HepG2 (cell line): Measurements from ENCODE around the gene RCE1. TPM values are rescaled to one million over a fixed set of nuclear protein-coding genes. Genes with fewer than 3 reads are reported as not detected.

ENCODE experiments used
- ATAC-seq: fragments of 200-7000 bp; cut with Tn5 transposase; 3 replicates; pipeline ENCODE4 v1.9.1; 2020; ENCODE audit warnings: mild to moderate bottlenecking, moderate library complexity
- BruUV-seq: library from RNA; stranded (reverse); fragments of 400-500 nt; replicated peaks from 2 replicates; lab custom pipeline; 2021; lab: Mats Ljungman, UMichigan
- CTCF ChIA-PET: fragments of 300-600 bp; formaldehyde crosslinking; extraction: SDS; loops from one replicate; lab custom pipeline; 2021; ENCODE audit warnings: low total read pairs, inconsistent platforms, low intra/inter-chr PET ratio; lab: Yijun Ruan, JAX
- POLR2A ChIA-PET: fragments of 350-600 bp; sonication (Branson Sonifier 250); formaldehyde crosslinking; loops from one replicate; lab custom pipeline; 2020; ENCODE audit warnings: antibody characterized with exemption, inconsistent platforms; lab: Yijun Ruan, JAX
- DNase-seq: peaks from one replicate; pipeline ENCODE4 v3.0.0-alpha.2; 2015; ENCODE audit warnings: low spot score
- FAIRE-seq: peaks from 3 replicates; lab custom pipeline; 2011; peaks lifted over from hg19 to GRCh38; lab: Jason Lieb, UNC
- H2AFZ ChIP-seq: one replicate; pipeline ENCODE4 v1.6.1; 2011; ENCODE audit warnings: low read length, inconsistent platforms
- H3K27ac ChIP-seq: fragments of 300-600 bp; 3 replicates; pipeline ENCODE4 v1.8.0; 2011; ENCODE audit warnings: mixed run types, mild to moderate bottlenecking, mixed read lengths, low read length, inconsistent platforms; ENCODE audit not compliant: insufficient read depth; ENCODE audit errors: extremely low read length
- H3K27me3 ChIP-seq, 2 experiments: fragments of 200-600 bp in 1 of 2; 2 replicates in 1 of 2; 3 replicates in 1 of 2; pipeline versions ENCODE4 v1.6.0 to v1.8.0; 2011; ENCODE audit warnings: low read length in 2 of 2, mild to moderate bottlenecking in 2 of 2, moderate library complexity in 2 of 2, inconsistent platforms in 1 of 2; ENCODE audit not compliant: insufficient read depth in 2 of 2, control insufficient read depth in 1 of 2
- H3K36me3 ChIP-seq, 2 experiments: fragments of 200-600 bp in 1 of 2; replicated peaks in 1 of 2; 2 replicates in 1 of 2; 3 replicates in 1 of 2; pipeline versions ENCODE4 v1.5.1 to v1.8.0; 2011; ENCODE audit warnings: low read length in 2 of 2, inconsistent platforms in 1 of 2; ENCODE audit not compliant: insufficient read depth in 2 of 2, control insufficient read depth in 1 of 2
- H3K4me1 ChIP-seq: 2 replicates; pipeline ENCODE4 v1.5.1; 2012; ENCODE audit warnings: low read length, inconsistent platforms; ENCODE audit not compliant: insufficient read depth
- H3K4me2 ChIP-seq: 2 replicates; pipeline ENCODE4 v1.6.0; 2011; ENCODE audit warnings: low read depth, low read length, inconsistent platforms
- H3K4me3 ChIP-seq, 3 experiments: fragments of 200-600 bp in 1 of 3; sonication (generic), shearing (Covaris generic) in 1 of 3; replicated peaks in 1 of 3; 2 replicates each; pipeline ENCODE4 v1.5.1; 2011 to 2016; ENCODE audit warnings: low read length in 3 of 3, inconsistent platforms in 2 of 3, low read depth in 2 of 3, mild to moderate bottlenecking in 2 of 3, control low read depth in 1 of 3, mixed read lengths in 1 of 3; ENCODE audit not compliant: insufficient read depth in 1 of 3
- H3K79me2 ChIP-seq: one replicate; pipeline ENCODE4 v1.6.1; 2011; ENCODE audit warnings: low read length, inconsistent platforms; ENCODE audit not compliant: insufficient read depth
- H3K9ac ChIP-seq: 2 replicates; pipeline ENCODE4 v1.6.0; 2011; ENCODE audit warnings: mild to moderate bottlenecking, low read depth, low read length, inconsistent platforms; ENCODE audit not compliant: insufficient read depth
- H3K9me3 ChIP-seq: 2 replicates; pipeline ENCODE4 v1.5.1; 2012; ENCODE audit warnings: mild to moderate bottlenecking, low read length
- H4K20me1 ChIP-seq: 2 replicates; pipeline ENCODE4 v1.6.0; 2011; ENCODE audit warnings: inconsistent platforms, mild to moderate bottlenecking, low read length, moderate library complexity; ENCODE audit not compliant: insufficient read depth
- CSRNP1 ChIP-seq: sonication (generic); formaldehyde crosslinking; IDR thresholded peaks from 2 replicates; pipeline ENCODE4 v1.8.1; 2023; ENCODE audit warnings: mild to moderate bottlenecking, missing genetic modification reagents
- ESRRA ChIP-seq: sonication (generic); formaldehyde crosslinking; IDR thresholded peaks from 2 replicates; pipeline ENCODE4 v1.5.1; 2020; ENCODE audit warnings: mild to moderate bottlenecking, low read depth, missing genetic modification reagents
- HNF4A ChIP-seq: sonication (generic); formaldehyde crosslinking; IDR thresholded peaks from 2 replicates; pipeline ENCODE4 v1.4.0; 2020; ENCODE audit warnings: missing genetic modification reagents
- HNRNPLL ChIP-seq: fragments of 200-400 bp; formaldehyde crosslinking; IDR thresholded peaks from 2 replicates; pipeline ENCODE4 v1.6.1; 2017; ENCODE audit warnings: mild to moderate bottlenecking, low read depth, low read length; ENCODE audit not compliant: poor library complexity, severe bottlenecking
- HOXA3 ChIP-seq: sonication (generic); formaldehyde crosslinking; IDR thresholded peaks from 2 replicates; pipeline ENCODE4 v1.5.0; 2020; ENCODE audit warnings: missing genetic modification reagents
- RAD51 ChIP-seq: fragments of 450-650 bp; IDR thresholded peaks from 2 replicates; pipeline ENCODE4 v1.6.1; 2016; ENCODE audit warnings: borderline replicate concordance
- TGIF2 ChIP-seq: IDR thresholded peaks from 2 replicates; pipeline ENCODE4 v1.6.1; 2016; ENCODE audit warnings: control low read depth, missing compliant biosample characterization
- TMF1 ChIP-seq: sonication (generic); formaldehyde crosslinking; IDR thresholded peaks from 2 replicates; pipeline ENCODE4 v1.8.1; 2022; ENCODE audit warnings: low read depth, missing genetic modification reagents
- ZNF143 ChIP-seq: sonication (generic); formaldehyde crosslinking; IDR thresholded peaks from 2 replicates; pipeline ENCODE4 v1.4.0; 2020; ENCODE audit warnings: missing genetic modification reagents
- ZNF256 ChIP-seq: sonication (generic); formaldehyde crosslinking; conservative IDR thresholded peaks from 2 replicates; pipeline ENCODE4 v1.4.0; 2020; ENCODE audit warnings: missing genetic modification reagents
- ZNF431 ChIP-seq: sonication (generic); formaldehyde crosslinking; IDR thresholded peaks from 2 replicates; pipeline ENCODE4 v1.9.0; 2022; ENCODE audit warnings: missing genetic modification reagents, low read depth, mild to moderate bottlenecking, borderline replicate concordance
- ZNF562 ChIP-seq: sonication (generic); formaldehyde crosslinking; IDR thresholded peaks from 2 replicates; pipeline ENCODE4 v1.8.0; 2022; ENCODE audit warnings: missing genetic modification reagents, borderline replicate concordance
- WGBS: methylation state at CpG from one replicate; pipeline ENCODE4 v1.1.6; 2017; ENCODE audit warnings: low lambda C conversion rate; 5-methylcytosine and 5-hydroxymethylcytosine counted together
- in situ Hi-C: cut with HindIII; loops from 2 replicates; pipeline ENCODE4 v1.10.0; 2017; ENCODE audit warnings: low pct_unique_long_range_greater_than_20kb; ENCODE audit not compliant: extremely low pct_ligation_motif_present
- intact Hi-C: fragments of 100-400 bp; cut with micrococcal nuclease; formaldehyde crosslinking; loops from one replicate; pipeline ENCODE4 v1.10.0; 2022; ENCODE audit not compliant: unreplicated experiment
- polyA plus RNA-seq, 8 experiments: library from polyadenylated mRNA; depleted of rRNA in 3 of 8; stranded (reverse) in 7 of 8; unstranded in 1 of 8; fragments of >200 nt; fragmentation: Illumina TruSeq in 4 of 8; extraction: Trizol in 4 of 8; gene quantifications; 2 replicates each; pipeline versions ENCODE4 v1.2.1 to v1.2.3, GENCODE V29; 2011 to 2016; ENCODE audit warnings: low read depth in 4 of 8, missing spikeins in 1 of 8, mixed read lengths in 1 of 8; ENCODE audit not compliant: insufficient read depth in 1 of 8
- total RNA-seq, 5 experiments: library from RNA; depleted of rRNA; stranded (reverse); fragments of >200 nt; fragmentation: Illumina TruSeq; extraction: Trizol; gene quantifications; 2 replicates each; pipeline ENCODE4 v1.2.3, GENCODE V29; 2016; ENCODE audit warnings: low read depth in 1 of 5
- TF ChIP-seq, protein P1 (sequence below): sonication (generic); formaldehyde crosslinking; IDR thresholded peaks from 2 replicates; pipeline ENCODE4 v1.5.1; 2020; ENCODE audit warnings: mild to moderate bottlenecking, missing genetic modification reagents, moderate library complexity
- TF ChIP-seq, protein P2 (sequence below): sonication (generic); formaldehyde crosslinking; IDR thresholded peaks from 2 replicates; pipeline ENCODE4 v1.5.1; 2020; ENCODE audit warnings: mild to moderate bottlenecking, missing genetic modification reagents, moderate library complexity
- TF ChIP-seq, protein P3 (sequence below): sonication (generic); formaldehyde crosslinking; IDR thresholded peaks from 2 replicates; pipeline ENCODE4 v1.5.0; 2020; ENCODE audit warnings: mild to moderate bottlenecking, missing genetic modification reagents, moderate library complexity

Gene RCE1
- total and polyA plus RNA-seq, 2 of the 13 experiments (the other 11 are each of a cell fraction or from before 2014, with no cell fraction given) = 22.2 to 22.4 TPM

GRCh38 chr11:66851698-66852465 lies 8.6 kb downstream of the RCE1 start:
- no peak for DNase-seq
- H3K4me3 ChIP-seq = no peak overlapping the region
- peaks cover 21 to 32% of the 10 kb centered on the region in 2 experiments; a peak in 4 of 5 replicates for H3K36me3 ChIP-seq
- H3K4me2 ChIP-seq = no peak overlapping the region
- H3K27me3 ChIP-seq = no peaks in the 10 kb centered on the region
- H3K9ac ChIP-seq = no peak overlapping the region
- H3K79me2 ChIP-seq = no peaks in the 10 kb centered on the region
- H4K20me1 ChIP-seq = no peaks in the 10 kb centered on the region
- ChIA-PET CTCF (no interaction called here), POLR2A (interaction anchor here (1.4 kb wide), 1 partner anchor 8 kb away, joined by 5 read pairs; no protein-coding TSS in a partner anchor)
- peaks cover 11% of the 10 kb centered on the region for H3K4me1 ChIP-seq
- intact Hi-C loops = no loop called here
- no TSS peak for BruUV-seq
- no peak overlapping the region for H3K27ac ChIP-seq
- in situ Hi-C loops = no loop called here
- TF ChIP-seq TGIF2 (CRISPR knock-in tag) (no peak), HNF4A (CRISPR knock-in tag) (no peak), ZNF431 (CRISPR knock-in tag) (no peak), ZNF562 (no peak), RAD51 (no peak), TMF1 (CRISPR knock-in tag) (no peak), HNRNPLL (peak; percentile 11), CSRNP1 (CRISPR knock-in tag) (no peak), ESRRA (CRISPR knock-in tag) (no peak), ZNF256 (no peak), HOXA3 (CRISPR knock-in tag) (no peak), ZNF143 (CRISPR knock-in tag) (peak; percentile 57)
- TF ChIP-seq, protein P1, sequence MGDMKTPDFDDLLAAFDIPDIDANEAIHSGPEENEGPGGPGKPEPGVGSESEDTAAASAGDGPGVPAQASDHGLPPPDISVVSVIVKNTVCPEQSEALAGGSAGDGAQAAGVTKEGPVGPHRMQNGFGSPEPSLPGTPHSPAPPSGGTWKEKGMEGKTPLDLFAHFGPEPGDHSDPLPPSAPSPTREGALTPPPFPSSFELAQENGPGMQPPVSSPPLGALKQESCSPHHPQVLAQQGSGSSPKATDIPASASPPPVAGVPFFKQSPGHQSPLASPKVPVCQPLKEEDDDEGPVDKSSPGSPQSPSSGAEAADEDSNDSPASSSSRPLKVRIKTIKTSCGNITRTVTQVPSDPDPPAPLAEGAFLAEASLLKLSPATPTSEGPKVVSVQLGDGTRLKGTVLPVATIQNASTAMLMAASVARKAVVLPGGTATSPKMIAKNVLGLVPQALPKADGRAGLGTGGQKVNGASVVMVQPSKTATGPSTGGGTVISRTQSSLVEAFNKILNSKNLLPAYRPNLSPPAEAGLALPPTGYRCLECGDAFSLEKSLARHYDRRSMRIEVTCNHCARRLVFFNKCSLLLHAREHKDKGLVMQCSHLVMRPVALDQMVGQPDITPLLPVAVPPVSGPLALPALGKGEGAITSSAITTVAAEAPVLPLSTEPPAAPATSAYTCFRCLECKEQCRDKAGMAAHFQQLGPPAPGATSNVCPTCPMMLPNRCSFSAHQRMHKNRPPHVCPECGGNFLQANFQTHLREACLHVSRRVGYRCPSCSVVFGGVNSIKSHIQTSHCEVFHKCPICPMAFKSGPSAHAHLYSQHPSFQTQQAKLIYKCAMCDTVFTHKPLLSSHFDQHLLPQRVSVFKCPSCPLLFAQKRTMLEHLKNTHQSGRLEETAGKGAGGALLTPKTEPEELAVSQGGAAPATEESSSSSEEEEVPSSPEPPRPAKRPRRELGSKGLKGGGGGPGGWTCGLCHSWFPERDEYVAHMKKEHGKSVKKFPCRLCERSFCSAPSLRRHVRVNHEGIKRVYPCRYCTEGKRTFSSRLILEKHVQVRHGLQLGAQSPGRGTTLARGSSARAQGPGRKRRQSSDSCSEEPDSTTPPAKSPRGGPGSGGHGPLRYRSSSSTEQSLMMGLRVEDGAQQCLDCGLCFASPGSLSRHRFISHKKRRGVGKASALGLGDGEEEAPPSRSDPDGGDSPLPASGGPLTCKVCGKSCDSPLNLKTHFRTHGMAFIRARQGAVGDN = no peak
- TF ChIP-seq, protein P2, sequence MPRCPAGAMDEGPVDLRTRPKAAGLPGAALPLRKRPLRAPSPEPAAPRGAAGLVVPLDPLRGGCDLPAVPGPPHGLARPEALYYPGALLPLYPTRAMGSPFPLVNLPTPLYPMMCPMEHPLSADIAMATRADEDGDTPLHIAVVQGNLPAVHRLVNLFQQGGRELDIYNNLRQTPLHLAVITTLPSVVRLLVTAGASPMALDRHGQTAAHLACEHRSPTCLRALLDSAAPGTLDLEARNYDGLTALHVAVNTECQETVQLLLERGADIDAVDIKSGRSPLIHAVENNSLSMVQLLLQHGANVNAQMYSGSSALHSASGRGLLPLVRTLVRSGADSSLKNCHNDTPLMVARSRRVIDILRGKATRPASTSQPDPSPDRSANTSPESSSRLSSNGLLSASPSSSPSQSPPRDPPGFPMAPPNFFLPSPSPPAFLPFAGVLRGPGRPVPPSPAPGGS (CRISPR knock-in tag) = no peak
- TF ChIP-seq, protein P3, sequence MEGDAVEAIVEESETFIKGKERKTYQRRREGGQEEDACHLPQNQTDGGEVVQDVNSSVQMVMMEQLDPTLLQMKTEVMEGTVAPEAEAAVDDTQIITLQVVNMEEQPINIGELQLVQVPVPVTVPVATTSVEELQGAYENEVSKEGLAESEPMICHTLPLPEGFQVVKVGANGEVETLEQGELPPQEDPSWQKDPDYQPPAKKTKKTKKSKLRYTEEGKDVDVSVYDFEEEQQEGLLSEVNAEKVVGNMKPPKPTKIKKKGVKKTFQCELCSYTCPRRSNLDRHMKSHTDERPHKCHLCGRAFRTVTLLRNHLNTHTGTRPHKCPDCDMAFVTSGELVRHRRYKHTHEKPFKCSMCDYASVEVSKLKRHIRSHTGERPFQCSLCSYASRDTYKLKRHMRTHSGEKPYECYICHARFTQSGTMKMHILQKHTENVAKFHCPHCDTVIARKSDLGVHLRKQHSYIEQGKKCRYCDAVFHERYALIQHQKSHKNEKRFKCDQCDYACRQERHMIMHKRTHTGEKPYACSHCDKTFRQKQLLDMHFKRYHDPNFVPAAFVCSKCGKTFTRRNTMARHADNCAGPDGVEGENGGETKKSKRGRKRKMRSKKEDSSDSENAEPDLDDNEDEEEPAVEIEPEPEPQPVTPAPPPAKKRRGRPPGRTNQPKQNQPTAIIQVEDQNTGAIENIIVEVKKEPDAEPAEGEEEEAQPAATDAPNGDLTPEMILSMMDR (CRISPR knock-in tag) = peak; percentile 12; the same call in 1 of the 2 replicates
- no peak for FAIRE-seq
- H3K9me3 ChIP-seq = no peaks in the 10 kb centered on the region
- 97% methylated on average over 17 of the region's 26 CpGs for WGBS
- ATAC-seq = no peak
- no peak overlapping the region for H2AFZ ChIP-seq
